Endothelial cell of umbilical vein (primary cell): Measurements from ENCODE around the gene HCK. TPM values are rescaled to one million over a fixed set of nuclear protein-coding genes. Genes with fewer than 3 reads are reported as not detected.

ENCODE experiments used
- BruUV-seq: library from RNA; stranded (reverse); fragments of 400-500 nt; replicated peaks from 2 replicates; lab custom pipeline; 2021; lab: Mats Ljungman, UMichigan
- CTCF ChIA-PET: fragments of 300-600, 350-600 bp; sonication (Branson Sonifier 250); formaldehyde crosslinking; loops from one replicate; lab custom pipeline; 2021; ENCODE audit warnings: antibody characterized with exemption, inconsistent platforms; lab: Charles Lee
- POLR2A ChIA-PET: fragments of 300-600, 350-600 bp; sonication (Branson Sonifier 250); formaldehyde crosslinking; loops from one replicate; lab custom pipeline; 2021; ENCODE audit warnings: antibody characterized with exemption, inconsistent platforms; lab: Charles Lee
- DNase-seq: peaks from one replicate; pipeline ENCODE4 v3.0.0-alpha.2; 2011; ENCODE audit warnings: low read depth, low spot score
- FAIRE-seq: peaks from 2 replicates; lab custom pipeline; 2011; peaks lifted over from hg19 to GRCh38; lab: Jason Lieb, UNC
- H2AFZ ChIP-seq: 2 replicates; pipeline ENCODE4 v1.6.0; 2012; ENCODE audit warnings: low read depth, low read length, control low read depth, inconsistent platforms
- H3K27ac ChIP-seq: 2 replicates; pipeline ENCODE4 v1.5.1; 2011; ENCODE audit warnings: low read depth, mild to moderate bottlenecking, control low read depth, low read length, moderate library complexity; ENCODE audit not compliant: insufficient read depth
- H3K27me3 ChIP-seq, 2 experiments: 2 replicates each; pipeline versions ENCODE4 v1.6.0 to v1.6.1; 2011; ENCODE audit warnings: low read length in 2 of 2, mixed read lengths in 1 of 2; ENCODE audit not compliant: control insufficient read depth in 2 of 2, insufficient read depth in 2 of 2
- H3K36me3 ChIP-seq, 2 experiments: 2 replicates in 1 of 2; 3 replicates in 1 of 2; pipeline ENCODE4 v1.5.1; 2011; ENCODE audit warnings: low read length in 2 of 2, mild to moderate bottlenecking in 1 of 2, moderate library complexity in 1 of 2; ENCODE audit not compliant: control insufficient read depth in 2 of 2, insufficient read depth in 2 of 2; ENCODE audit errors: extremely low read depth in 1 of 2
- H3K4me1 ChIP-seq: 3 replicates; pipeline ENCODE4 v1.5.1; 2011; ENCODE audit warnings: mild to moderate bottlenecking, low read length; ENCODE audit not compliant: control insufficient read depth, insufficient read depth; ENCODE audit errors: extremely low read depth
- H3K4me2 ChIP-seq: 2 replicates; pipeline ENCODE4 v1.6.1; 2011; ENCODE audit warnings: low read length, control low read depth, mixed read lengths; ENCODE audit not compliant: insufficient read depth
- H3K4me3 ChIP-seq, 3 experiments: fragments of 200-600 bp in 1 of 3; sonication (generic), shearing (Covaris generic) in 1 of 3; replicated peaks in 1 of 3; 2 replicates each; pipeline ENCODE4 v1.5.1; 2011 to 2016; ENCODE audit warnings: control low read depth in 3 of 3, low read length in 3 of 3, mild to moderate bottlenecking in 2 of 3, inconsistent platforms in 1 of 3, low read depth in 1 of 3, moderate library complexity in 1 of 3; ENCODE audit not compliant: insufficient read depth in 1 of 3
- H3K79me2 ChIP-seq: 2 replicates; pipeline ENCODE4 v1.6.0; 2012; ENCODE audit warnings: low read length, inconsistent platforms; ENCODE audit not compliant: control insufficient read depth, insufficient read depth
- H3K9ac ChIP-seq: replicated peaks from 2 replicates; pipeline ENCODE3; 2011; ENCODE audit warnings: low read length, control low read depth; ENCODE audit not compliant: insufficient read depth; ENCODE audit errors: extremely low read depth
- H3K9me1 ChIP-seq: replicated peaks from 3 replicates; pipeline ENCODE4 v1.6.0; 2011; ENCODE audit warnings: mild to moderate bottlenecking, low read length; ENCODE audit not compliant: control insufficient read depth, insufficient read depth; ENCODE audit errors: extremely low read depth
- H3K9me3 ChIP-seq: replicated peaks from 2 replicates; pipeline ENCODE4 v1.5.1; 2012; ENCODE audit warnings: low read length, inconsistent platforms; ENCODE audit not compliant: control insufficient read depth, insufficient read depth
- H4K20me1 ChIP-seq: replicated peaks from 2 replicates; pipeline ENCODE3; 2011; ENCODE audit warnings: mild to moderate bottlenecking, low read length; ENCODE audit not compliant: control insufficient read depth, insufficient read depth; ENCODE audit errors: extremely low read depth
- EZH2 ChIP-seq: IDR thresholded peaks from 2 replicates; pipeline ENCODE4 v1.6.1; 2012; ENCODE audit warnings: borderline replicate concordance, low read depth, mild to moderate bottlenecking, moderate library complexity, low read length, inconsistent platforms; ENCODE audit not compliant: severe bottlenecking
- FOS ChIP-seq: IDR thresholded peaks from 2 replicates; pipeline ENCODE4 v1.6.1; 2011; ENCODE audit warnings: mild to moderate bottlenecking, low read length, moderate library complexity, borderline replicate concordance; ENCODE audit not compliant: insufficient read depth
- GATA2 ChIP-seq: IDR thresholded peaks from 2 replicates; pipeline ENCODE4 v1.7.0; 2011; ENCODE audit warnings: low read depth, mild to moderate bottlenecking, moderate library complexity, mixed read lengths, low read length; ENCODE audit not compliant: insufficient read length, insufficient read depth
- JUN ChIP-seq: IDR thresholded peaks from 2 replicates; pipeline ENCODE4 v1.6.1; 2011; ENCODE audit warnings: borderline replicate concordance, low read depth; ENCODE audit not compliant: insufficient read length, insufficient read depth
- MYC ChIP-seq: IDR thresholded peaks from one replicate; pipeline ENCODE4 v1.6.1; 2011; ENCODE audit warnings: mild to moderate bottlenecking, low read depth, low read length
- POLR2A ChIP-seq: IDR thresholded peaks from 2 replicates; pipeline ENCODE4 v1.6.1; 2012; ENCODE audit warnings: low read depth, mild to moderate bottlenecking, control low read depth, low read length
- POLR2AphosphoS5 ChIP-seq: IDR thresholded peaks from 2 replicates; pipeline ENCODE4 v1.6.1; 2012; ENCODE audit warnings: low read depth, mild to moderate bottlenecking, control low read depth, low read length, moderate library complexity; ENCODE audit not compliant: insufficient read depth
- dilution Hi-C: fragments of 300-500 bp; cut with MboI; formaldehyde crosslinking; loops from one replicate; pipeline ENCODE4 v1.15.0; 2019; ENCODE audit warnings: low sequenced_read_pairs; ENCODE audit not compliant: extremely low pct_ligation_motif_present
- intact Hi-C: fragments of 100-400 bp; cut with micrococcal nuclease; formaldehyde crosslinking; loops from one replicate; pipeline ENCODE4 v1.10.0; 2022
- polyA plus RNA-seq, 4 experiments: library from polyadenylated mRNA; depleted of rRNA in 3 of 4; stranded (reverse) in 3 of 4; unstranded in 1 of 4; fragments of >200 nt; gene quantifications; 2 replicates each; pipeline versions ENCODE4 v1.2.1 to v1.2.3, GENCODE V29; 2011 to 2012; ENCODE audit warnings: missing spikeins in 1 of 4
- total RNA-seq: library from RNA; stranded (reverse); gene quantifications from 2 replicates; pipeline ENCODE4 v1.2.3, GENCODE V29; 2021
- TF ChIP-seq, protein P1 (sequence below): IDR thresholded peaks from 2 replicates; pipeline ENCODE4 v1.6.1; 2011; ENCODE audit not compliant: insufficient read depth, insufficient read length
- TF ChIP-seq, protein P2 (sequence below), 2 donors: IDR thresholded peaks; 1 replicate in 1 of 2; 2 replicates in 1 of 2; pipeline ENCODE4 v1.5.1; 2011; ENCODE audit warnings: low read length in 2 of 2, mild to moderate bottlenecking in 2 of 2, moderate library complexity in 2 of 2, control low read depth in 1 of 2, inconsistent platforms in 1 of 2, low read depth in 1 of 2; ENCODE audit not compliant: insufficient read depth in 1 of 2; ENCODE audit errors: extremely low read depth in 1 of 2

Gene HCK
- total and polyA plus RNA-seq, 2 donors (not counting 3 experiments of a cell fraction or from before 2014, with no cell fraction given) = not detected

DNA sequence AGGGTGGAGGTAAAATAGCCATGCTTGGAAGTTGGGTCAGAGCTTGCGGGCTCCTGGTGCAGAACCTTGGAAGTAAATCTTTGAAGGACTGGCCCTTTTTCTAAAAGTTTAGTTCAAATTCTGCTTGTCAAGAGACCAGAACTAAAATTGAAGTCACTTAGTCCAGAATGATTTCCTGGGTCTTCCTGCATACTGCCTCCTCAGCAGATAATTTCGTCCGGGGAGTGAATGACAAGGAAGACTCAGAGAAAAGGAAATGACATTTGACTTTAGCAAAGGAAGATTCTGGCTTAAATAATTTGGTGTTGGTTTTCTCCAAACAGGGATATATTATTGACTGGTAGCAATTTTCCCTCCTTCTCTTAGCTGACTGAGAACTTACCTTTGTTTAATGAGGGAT lies 58.7 kb downstream of the HCK start:
- DNase-seq (no peak), FAIRE-seq (no peak)
- Histone ChIP-seq H3K4me2 (peak overlapping the region; percentile 83), H3K9me3 (no peaks in the 10 kb centered on the region), H3K79me2 (peaks cover 55% of the 10 kb centered on the region), H3K36me3 (no peaks in the 10 kb centered on the region), H3K27me3 (no peaks in the 10 kb centered on the region), H4K20me1 (no peaks in the 10 kb centered on the region), H3K4me3 (peak overlapping the region; percentile 25 to 79 (median 75)), H3K27ac (no peak overlapping the region), H3K9me1 (no peaks in the 10 kb centered on the region), H2AFZ (no peak overlapping the region), H3K9ac (peak overlapping the region; percentile 97), H3K4me1 (peaks cover 9% of the 10 kb centered on the region)
- TF ChIP-seq, protein P1, sequence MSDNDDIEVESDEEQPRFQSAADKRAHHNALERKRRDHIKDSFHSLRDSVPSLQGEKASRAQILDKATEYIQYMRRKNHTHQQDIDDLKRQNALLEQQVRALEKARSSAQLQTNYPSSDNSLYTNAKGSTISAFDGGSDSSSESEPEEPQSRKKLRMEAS = no peak
- TF ChIP-seq, protein P2, sequence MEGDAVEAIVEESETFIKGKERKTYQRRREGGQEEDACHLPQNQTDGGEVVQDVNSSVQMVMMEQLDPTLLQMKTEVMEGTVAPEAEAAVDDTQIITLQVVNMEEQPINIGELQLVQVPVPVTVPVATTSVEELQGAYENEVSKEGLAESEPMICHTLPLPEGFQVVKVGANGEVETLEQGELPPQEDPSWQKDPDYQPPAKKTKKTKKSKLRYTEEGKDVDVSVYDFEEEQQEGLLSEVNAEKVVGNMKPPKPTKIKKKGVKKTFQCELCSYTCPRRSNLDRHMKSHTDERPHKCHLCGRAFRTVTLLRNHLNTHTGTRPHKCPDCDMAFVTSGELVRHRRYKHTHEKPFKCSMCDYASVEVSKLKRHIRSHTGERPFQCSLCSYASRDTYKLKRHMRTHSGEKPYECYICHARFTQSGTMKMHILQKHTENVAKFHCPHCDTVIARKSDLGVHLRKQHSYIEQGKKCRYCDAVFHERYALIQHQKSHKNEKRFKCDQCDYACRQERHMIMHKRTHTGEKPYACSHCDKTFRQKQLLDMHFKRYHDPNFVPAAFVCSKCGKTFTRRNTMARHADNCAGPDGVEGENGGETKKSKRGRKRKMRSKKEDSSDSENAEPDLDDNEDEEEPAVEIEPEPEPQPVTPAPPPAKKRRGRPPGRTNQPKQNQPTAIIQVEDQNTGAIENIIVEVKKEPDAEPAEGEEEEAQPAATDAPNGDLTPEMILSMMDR (IDR thresholded peaks at IDR 0.05; ENCODE audit: extremely low read depth in 1 of 2, insufficient read depth in 1 of 2, low read depth in 1 of 2, low read length in 2 of 2) = no peak
- TF ChIP-seq EZH2 = no peak
- no peak for TF ChIP-seq JUN
- no peak for TF ChIP-seq FOS
- TF ChIP-seq MYC = no peak
- TF ChIP-seq GATA2 = no peak
- TF ChIP-seq POLR2AphosphoS5 = no peak
- TF ChIP-seq POLR2A = no peak
- BruUV-seq = no TSS peak
- intact Hi-C loops = no loop called here
- dilution Hi-C loops = no loop called here
- CTCF ChIA-PET = no interaction called here
- POLR2A ChIA-PET = no interaction called here
